Stimulated activated CD4-positive, alpha-beta T cell treated with anti-CD3 and anti-CD28 coated beads, Interleukin-2, amount 100 ng/mL, for 4 hours (primary cell): Measurements from ENCODE around the gene PFAS.
A peak's percentile ranks its signal among the peaks of the same experiment; 100 is the strongest.
"Not testable (repeated sequence)": the region's sequence is repeated elsewhere in the genome, so short reads cannot be mapped to it uniquely, and the experiment has no call there.

Source experiments
- DNase-seq: peaks from one replicate; pipeline ENCODE4 v3.0.0-alpha.2; 2020; ENCODE audit warnings: low read depth

Gene PFAS, protein sequence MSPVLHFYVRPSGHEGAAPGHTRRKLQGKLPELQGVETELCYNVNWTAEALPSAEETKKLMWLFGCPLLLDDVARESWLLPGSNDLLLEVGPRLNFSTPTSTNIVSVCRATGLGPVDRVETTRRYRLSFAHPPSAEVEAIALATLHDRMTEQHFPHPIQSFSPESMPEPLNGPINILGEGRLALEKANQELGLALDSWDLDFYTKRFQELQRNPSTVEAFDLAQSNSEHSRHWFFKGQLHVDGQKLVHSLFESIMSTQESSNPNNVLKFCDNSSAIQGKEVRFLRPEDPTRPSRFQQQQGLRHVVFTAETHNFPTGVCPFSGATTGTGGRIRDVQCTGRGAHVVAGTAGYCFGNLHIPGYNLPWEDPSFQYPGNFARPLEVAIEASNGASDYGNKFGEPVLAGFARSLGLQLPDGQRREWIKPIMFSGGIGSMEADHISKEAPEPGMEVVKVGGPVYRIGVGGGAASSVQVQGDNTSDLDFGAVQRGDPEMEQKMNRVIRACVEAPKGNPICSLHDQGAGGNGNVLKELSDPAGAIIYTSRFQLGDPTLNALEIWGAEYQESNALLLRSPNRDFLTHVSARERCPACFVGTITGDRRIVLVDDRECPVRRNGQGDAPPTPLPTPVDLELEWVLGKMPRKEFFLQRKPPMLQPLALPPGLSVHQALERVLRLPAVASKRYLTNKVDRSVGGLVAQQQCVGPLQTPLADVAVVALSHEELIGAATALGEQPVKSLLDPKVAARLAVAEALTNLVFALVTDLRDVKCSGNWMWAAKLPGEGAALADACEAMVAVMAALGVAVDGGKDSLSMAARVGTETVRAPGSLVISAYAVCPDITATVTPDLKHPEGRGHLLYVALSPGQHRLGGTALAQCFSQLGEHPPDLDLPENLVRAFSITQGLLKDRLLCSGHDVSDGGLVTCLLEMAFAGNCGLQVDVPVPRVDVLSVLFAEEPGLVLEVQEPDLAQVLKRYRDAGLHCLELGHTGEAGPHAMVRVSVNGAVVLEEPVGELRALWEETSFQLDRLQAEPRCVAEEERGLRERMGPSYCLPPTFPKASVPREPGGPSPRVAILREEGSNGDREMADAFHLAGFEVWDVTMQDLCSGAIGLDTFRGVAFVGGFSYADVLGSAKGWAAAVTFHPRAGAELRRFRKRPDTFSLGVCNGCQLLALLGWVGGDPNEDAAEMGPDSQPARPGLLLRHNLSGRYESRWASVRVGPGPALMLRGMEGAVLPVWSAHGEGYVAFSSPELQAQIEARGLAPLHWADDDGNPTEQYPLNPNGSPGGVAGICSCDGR (N-terminal part only)

DNA sequence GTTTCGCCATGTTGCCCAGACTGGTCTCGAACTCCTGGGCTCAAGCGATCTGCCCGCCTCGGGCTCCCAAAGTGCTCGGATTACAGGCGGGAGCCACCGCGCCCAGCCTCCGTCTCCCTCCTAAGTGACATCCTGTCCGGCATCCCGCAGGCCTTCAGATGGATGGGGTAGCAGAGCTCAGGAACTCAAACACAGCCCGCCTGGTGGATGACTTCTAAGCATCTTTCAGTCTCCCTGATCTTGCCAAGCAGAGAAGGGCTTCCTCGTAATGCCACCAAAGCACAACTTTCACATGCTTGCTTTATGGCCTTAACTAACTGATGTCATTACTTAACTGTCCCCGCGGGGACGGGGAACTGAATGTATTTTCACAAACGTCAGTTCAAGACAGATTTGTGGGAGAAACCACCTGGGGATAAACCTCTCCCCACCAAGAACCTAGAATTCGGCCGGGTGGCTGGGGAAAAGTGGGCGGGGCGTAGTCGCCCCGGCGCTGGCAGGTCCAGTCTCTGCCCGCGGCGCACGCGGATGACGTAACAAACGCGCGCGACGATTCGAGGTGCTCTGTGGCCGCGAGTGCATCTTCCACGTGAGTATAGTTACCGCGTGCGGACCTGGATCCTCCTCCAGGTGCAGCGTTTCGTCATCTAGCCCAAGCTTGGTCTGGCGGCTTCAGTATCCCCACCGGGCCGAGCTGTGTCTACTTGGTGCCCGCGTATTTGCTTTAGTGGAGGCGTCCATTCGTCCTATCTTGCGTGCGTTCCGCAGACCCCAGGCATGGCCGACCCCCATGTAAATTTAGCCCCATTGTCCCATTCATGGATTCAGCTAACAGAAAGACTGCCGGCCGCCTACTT is at the start of gene PFAS:
Gene PFAS (plus strand): TSS at position 539 of the 857 bp plus-strand sequence. CDS start 4,649 bp downstream, outside the sequence.
- peak; percentile 96 for DNase-seq

DNA sequence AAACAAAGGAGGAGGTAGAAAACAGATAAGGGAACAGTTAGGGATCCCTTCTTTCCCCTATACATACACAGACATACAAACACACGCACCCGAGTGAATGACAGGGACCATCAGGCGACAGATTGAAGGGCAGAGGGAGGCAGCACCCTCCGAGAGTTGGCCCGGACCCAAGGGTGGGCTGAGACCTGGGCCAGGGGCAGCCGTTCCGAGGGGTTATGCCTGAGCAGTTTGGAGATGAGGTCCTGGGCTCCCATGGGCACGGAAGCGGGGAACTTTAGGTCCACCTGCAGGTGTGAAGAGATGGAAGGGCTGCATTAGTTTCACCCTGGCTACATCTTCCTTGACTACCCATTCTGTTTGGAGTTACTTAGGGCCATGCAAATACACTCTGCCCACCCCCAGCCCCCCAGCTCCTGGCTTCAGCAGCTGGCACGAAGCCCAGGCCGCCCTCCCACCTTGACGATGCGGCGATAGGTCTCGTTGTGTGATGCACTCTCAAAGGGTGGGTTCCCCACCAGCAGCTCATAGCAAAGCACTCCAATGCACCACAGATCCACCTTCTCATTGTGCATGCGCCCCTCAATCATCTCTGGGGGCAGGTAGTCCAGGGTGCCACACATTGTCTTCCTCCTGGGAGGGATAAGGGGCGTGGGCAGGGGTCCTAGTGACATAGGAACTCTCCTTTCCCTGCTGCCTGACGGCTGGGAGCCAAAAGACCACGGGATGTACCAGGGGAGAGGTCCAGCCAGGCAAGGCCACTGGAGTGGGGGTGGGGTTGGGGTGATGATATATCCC is 44.1 kb upstream of the PFAS start:
- no peak for DNase-seq

DNA sequence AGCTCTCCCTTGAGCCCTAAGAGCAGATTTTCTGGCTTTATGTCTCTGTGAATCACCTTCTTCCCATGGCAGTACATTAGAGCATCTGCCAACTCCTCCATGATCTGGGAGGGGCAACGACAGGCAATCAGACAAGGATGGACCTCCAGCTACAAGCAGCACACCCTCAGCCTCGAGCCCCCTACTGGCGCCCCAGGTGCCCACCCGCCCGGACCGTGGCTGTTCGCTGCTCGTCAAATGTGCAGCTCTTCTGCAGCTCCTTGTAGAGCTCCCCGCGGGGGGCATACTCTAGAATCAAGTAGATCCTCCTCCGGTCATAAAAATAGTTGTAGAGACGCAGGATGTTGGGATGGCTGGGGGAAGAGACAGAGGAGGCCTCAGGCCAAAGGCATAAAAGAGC is 42.6 kb upstream of the PFAS start:
- DNase-seq: no peak

DNA sequence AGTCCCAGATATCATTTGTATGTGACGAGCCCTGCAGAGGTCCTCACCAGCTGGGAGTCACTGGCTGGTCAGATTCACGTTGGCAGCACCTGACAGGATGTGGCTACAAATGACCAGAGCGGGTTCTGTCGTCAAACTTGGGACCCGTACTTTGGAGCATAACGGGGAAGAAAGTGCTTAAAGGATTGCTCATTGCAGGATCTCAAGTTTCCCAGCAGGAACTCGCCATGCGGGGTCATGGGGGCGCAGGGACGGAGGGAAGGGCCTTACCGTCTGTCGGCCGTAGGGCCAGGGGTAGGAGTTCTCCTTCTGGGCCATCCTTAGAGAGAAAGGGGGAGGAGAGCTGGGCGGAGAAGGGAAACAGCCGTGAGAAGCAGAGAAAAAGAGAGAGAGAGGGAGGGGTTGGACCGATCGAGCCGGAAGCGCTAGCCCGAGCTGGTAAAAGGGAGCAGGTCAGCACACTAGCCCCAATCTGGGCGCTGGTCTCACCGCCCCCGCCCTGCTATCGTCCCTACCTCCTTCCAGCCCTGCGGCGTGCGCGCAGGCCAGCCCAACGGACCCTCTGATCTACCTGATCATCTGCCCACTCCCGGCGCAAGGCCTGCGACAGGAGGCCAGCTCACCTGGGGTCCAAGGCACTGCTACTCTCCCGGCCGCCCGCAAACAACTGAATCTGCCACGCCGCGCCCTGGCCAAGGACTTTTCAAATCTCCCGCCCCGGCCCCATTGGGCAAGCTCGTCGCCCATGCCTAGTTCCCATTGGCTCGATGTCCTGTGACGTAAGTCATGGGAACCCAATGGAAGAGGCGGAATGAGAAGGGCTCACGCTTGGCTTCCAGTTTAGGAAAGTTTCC is 39.0 kb upstream of the PFAS start, which contains the start of gene AURKB:
Gene AURKB (minus strand): TSS at position 669 of the 854 bp plus-strand sequence. CDS start 351 bp downstream, at position 318.
- DNase-seq: peak; percentile 92

DNA sequence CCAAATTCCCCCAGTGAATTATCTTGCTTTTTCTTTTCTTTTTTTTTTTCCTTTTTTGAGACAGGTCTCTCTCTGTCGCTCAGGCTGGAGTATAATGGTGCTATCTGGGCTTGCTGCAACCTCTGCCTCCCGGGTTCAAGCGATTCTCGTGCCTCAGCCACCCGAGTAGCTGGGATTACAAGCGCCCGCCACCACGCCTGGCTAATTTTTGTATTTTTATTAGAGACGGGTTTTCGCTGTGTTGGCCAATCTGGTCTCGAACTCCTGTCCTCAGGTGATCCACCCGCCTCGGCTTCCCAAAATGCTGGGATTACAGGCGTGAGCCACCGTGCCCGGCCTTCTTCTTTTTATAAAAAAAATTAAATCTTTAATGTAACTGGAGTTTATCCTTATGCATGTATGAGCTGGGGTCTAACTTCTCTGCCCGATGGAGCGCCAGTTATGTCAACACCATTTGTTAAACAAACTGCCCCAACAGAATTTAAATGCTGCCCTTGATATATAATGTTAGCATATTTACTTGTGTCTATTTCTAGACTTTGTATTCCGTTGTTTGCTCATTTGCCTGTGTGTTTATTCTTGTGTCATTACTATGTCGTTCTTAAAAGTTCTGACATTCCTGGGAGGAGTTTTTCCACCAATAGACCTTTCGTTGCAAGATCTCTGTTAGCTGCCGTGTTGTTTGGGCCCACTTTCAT is 38.2 kb upstream of the PFAS start:
- no peak for DNase-seq

DNA sequence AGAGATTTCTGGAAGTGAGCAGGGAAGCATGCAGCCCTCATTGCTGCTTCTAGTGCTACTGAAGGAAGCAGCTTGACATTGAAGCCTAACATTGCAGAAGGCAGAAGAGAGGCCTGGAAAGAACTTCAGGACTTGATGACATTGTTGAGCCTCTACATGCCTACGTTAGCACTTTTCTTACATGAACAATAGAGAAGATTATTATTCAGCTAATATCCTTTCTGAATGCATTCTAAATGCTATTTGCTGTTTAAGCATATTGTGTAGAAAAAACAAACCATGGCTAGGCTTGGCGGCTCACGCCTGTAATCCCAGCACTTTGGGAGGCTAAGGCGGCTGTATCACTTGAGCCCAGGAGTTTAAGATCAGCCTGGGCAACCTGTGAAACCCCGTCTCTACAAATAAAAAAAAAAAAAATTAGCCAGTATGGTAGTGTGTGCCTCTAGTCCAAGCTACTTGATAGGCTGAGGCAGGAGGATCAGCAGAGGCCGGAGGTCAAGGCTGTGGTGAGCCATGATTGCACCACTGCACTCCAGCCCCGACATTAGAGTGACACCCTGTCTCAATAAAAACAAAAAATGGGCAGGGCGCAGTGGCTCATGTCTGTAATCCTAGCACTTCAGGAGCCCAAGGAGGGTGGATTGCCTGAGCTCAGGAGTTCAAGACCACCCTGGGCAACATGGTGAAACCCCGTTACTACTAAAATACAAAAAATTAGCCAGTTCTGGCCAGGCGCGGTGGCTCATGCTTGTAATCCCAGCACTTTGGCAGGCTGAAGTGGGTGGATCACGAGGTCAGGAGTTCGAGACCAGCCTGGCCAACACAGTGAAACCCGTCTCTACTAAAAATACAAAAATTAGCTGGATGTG is 36.5 kb upstream of the PFAS start:
- DNase-seq: no peak

DNA sequence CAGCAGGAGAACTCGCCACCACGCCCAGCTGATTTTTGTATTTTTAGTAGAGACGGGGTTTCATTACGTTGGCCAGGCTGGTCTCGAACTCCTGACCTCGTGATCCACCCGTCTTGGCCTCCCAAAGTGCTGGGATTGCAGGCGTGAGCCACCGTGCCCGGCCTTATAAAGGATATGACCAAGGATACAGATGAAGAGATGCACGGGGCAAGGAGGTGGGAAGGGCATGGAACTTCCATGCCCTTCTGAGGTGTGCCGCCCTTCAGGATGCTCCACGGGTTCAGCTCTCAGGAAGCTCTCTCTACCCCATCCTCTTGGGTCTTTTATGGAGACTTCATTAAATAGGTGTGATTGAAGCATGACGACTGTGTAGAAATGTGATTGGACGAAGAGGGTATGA is 35.1 kb upstream of the PFAS start:
- DNase-seq: not testable (repeated sequence)

DNA sequence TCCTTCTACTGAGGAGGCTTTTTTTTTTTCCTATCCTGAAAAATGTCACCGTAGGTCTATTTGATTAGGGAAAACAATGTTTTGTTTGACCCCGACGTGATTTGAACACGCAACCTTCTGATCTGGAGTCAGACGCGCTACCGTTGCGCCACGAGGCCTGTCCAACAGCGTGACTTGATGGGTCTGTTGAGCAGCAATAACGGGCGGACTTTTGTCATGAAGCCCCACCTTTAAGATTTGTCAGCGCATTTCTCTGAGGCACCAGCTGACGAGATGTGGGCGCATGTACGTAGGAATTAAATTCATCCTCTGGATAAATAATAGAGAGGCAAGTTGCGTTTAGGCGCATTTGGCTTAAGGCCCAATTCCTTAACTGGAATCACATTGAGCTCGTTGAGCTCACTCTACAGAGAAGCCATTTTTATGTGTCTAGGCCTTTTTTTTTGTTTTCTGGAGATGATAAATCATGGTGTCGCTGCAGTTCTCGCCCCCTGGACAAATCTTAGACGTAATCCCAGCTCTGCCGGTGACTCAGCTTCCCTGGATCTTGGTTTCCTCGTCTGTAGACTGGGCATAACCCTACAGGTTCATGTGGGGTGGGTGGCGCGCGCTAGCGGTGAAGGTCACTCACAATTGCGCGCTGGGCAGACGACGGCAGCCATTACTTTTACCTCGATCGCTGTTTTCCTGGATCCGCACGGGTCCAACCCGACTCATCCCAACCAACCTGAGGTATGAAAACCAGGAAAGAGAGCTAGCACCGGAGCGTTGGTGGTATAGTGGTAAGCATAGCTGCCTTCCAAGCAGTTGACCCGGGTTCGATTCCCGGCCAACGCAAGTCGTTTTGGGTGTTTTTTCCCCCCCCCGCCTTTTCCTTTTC is 28.1 kb upstream of the PFAS start:
- DNase-seq: peak; percentile 80

DNA sequence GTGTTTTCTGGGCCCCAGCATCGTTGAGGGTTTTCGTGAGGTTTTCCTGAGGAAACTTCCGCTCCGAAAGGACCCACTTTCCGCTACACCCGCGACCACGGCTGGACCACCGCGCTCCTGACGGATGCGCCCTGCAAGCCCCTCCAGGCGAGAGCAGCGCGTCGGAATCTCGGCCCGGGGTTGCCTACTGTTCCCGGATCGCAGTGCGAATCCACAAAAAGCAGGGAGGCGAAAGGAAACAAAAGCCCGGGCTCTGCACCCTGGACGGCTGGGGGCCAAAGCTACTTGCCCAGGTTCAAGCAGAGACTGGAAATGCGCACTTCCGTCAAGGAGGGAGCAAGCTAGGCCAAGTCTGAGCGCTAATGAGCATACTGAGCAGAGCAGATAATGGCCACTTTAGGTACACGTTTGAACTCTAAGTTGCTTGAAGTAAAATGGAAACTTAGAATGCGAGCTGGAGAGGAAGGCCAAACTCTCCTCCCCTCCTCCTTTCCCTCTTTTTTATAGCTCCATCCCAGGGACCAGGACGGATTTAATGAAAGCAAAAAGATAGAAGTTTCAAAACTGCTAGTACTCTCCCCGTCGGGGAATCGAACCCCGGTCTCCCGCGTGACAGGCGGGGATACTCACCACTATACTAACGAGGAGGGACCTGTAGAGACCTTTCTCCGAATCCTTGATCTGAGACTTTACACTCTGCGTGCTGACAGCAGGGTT is 27.3 kb upstream of the PFAS start:
- peak; percentile 82 for DNase-seq

DNA sequence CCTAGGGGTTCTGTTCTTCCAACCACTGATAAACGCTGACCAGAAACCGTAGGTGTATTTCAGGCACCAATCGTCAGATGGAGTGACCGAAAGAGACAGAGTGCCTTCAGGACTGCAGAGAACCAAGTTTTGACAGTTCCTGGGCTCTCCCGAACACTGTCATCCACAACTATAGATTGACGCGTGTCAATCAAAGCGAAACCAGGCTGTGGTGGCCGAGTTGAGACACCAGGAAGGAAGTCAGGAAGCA is 26.8 kb upstream of the PFAS start:
- DNase-seq: no peak

DNA sequence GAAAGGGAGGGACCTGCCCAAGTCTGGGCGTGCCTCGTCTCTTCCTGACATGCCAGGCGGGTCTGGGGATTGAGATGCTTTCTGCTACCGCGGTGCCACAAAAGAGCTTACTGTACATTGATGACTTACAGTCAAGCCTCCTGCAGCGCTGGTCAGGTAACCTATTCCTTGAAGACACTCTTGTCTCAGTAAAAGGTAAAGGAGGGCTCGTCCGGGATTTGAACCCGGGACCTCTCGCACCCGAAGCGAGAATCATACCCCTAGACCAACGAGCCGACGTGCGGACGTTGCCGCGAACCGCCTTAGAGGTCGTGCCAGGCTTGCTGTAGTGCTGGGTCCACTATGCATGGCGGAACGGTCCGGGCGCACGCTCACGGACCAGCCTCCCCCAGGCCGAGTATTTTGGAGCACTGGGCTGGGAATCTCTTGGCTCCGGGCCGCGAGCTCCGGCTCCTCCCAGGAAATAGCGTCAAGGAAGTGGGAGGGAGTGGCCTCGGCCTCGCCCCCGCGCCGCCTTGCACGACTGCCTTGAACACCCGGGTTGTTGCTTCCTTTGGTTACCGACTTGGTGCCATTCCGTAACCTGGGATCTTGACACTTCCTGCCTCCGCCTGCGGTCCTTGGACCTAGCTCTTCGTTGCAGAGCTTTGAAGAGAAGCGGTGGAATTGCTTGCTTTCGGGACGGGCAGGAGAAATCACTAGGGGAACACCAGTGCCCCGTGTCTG is 26.3 kb upstream of the PFAS start:
- DNase-seq: peak; percentile 82

DNA sequence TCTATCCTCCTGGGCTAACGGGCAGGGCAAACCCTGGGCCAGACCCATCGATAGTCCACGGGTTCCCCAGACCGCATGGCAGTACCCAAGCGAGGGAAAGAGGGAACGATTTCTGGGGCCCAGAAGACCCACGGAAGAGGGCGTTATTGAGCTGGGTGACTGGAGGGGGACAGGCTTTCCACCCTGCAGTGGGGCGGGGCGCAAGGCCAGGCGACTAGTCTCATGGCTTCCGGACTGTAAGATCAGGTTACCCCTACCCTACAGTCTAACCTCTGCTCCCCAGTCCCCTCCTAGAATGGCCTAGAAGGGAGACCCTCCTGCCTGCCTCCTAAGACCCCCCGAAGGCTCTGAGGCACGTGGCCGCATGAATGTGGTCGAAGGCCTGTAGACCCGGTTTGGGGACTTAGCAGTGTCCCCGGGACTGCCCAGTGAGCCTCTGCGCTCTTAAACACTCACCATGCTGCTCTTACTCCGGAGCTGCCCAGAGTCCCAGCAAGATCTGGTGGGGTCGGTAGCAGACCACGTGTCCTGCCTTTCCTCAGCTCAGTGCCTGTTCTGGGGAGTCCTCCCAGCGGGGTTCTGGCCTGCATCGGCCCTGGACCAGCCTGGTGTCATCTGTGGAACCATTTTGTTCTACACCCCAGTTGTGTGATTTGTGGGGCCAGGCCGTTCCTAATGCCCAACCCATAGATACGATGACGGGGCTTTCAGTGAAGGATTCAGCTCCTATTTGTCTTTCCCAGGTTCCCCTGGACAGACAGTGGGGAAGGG is 25.5 kb upstream of the PFAS start:
- DNase-seq: no peak

DNA sequence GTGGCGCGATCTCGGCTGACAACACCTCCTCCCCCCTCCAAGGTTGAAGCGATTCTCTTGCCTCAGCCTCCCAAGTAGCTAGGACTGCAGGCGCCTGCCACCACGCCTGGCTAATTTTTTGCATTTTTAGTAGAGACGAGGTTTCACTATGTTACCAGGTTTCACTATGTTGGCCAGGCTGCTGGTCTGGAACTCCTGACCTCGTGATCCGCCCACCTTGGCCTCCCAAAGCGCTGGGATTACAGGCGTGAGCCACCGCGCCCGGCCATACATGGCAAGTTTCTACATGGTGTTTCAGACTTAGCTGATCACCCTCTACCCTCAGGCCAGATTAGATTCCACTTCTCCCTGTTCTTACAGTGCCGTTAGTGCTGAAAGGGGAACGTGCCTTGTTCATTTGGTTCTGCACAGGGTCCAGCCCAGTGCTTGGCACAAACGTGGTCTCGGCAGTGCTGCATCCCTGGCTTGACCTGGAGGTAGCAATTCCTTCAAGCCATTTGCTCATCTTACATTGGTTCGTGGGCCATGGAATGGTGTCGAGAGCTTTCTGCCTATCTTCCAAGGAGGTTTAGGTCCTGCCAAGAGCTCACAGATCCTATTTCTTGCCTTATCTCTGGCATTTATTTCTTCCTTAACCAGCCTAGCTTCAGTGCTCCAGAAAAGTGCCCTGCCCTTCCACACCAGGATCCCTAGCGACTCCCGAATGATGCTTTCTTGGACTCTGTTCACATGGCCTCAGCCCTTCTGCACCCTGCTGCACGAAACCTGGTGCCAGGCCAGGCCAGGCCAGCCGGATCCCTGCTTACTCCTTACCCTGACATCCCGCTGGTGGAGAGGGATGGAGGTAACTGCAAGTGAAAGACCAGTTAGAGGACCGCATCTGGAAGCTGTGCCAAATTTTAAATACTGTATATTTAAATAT is 23.9 kb upstream of the PFAS start:
- DNase-seq: no peak
